Memory B cell (primary cell): ENCODE measurements around the gene NEURL2.
"Not testable (repeated sequence)": the region's sequence is repeated elsewhere in the genome, so short reads cannot be mapped to it uniquely, and the experiment has no call there.

Experiments used
- ATAC-seq: fragments of 150-1000 bp; cut with Tn5 transposase; 2 replicates; pipeline ENCODE4 v1.10.0; 2021; ENCODE audit warnings: low read depth, mild to moderate bottlenecking, moderate library complexity
- DNase-seq, 2 donors: peaks; one replicate each; pipeline ENCODE4 v3.0.0; 2022; ENCODE audit warnings: low spot score in 2 of 2
- H3K27ac Mint-ChIP-seq: one replicate; pipeline ENCODE4 v1.8.0; 2022; ENCODE audit warnings: mild to moderate bottlenecking, moderate library complexity, mixed read lengths
- H3K27me3 Mint-ChIP-seq: one replicate; pipeline ENCODE4 v1.8.0; 2022; ENCODE audit warnings: mixed read lengths
- H3K36me3 Mint-ChIP-seq: one replicate; pipeline ENCODE4 v1.8.0; 2022; ENCODE audit warnings: mild to moderate bottlenecking, mixed read lengths
- H3K4me1 Mint-ChIP-seq: one replicate; pipeline ENCODE4 v1.8.0; 2022; ENCODE audit warnings: mixed read lengths
- H3K4me3 Mint-ChIP-seq: one replicate; pipeline ENCODE4 v1.8.0; 2022; ENCODE audit warnings: mild to moderate bottlenecking, moderate library complexity, mixed read lengths
- H3K9me3 Mint-ChIP-seq: one replicate; pipeline ENCODE4 v1.8.0; 2022; ENCODE audit warnings: mixed read lengths

NEURL2 gene, protein sequence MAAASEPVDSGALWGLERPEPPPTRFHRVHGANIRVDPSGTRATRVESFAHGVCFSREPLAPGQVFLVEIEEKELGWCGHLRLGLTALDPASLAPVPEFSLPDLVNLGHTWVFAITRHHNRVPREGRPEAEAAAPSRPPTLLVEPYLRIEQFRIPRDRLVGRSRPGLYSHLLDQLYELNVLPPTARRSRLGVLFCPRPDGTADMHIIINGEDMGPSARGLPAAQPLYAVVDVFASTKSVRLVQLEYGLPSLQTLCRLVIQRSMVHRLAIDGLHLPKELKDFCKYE

DNA sequence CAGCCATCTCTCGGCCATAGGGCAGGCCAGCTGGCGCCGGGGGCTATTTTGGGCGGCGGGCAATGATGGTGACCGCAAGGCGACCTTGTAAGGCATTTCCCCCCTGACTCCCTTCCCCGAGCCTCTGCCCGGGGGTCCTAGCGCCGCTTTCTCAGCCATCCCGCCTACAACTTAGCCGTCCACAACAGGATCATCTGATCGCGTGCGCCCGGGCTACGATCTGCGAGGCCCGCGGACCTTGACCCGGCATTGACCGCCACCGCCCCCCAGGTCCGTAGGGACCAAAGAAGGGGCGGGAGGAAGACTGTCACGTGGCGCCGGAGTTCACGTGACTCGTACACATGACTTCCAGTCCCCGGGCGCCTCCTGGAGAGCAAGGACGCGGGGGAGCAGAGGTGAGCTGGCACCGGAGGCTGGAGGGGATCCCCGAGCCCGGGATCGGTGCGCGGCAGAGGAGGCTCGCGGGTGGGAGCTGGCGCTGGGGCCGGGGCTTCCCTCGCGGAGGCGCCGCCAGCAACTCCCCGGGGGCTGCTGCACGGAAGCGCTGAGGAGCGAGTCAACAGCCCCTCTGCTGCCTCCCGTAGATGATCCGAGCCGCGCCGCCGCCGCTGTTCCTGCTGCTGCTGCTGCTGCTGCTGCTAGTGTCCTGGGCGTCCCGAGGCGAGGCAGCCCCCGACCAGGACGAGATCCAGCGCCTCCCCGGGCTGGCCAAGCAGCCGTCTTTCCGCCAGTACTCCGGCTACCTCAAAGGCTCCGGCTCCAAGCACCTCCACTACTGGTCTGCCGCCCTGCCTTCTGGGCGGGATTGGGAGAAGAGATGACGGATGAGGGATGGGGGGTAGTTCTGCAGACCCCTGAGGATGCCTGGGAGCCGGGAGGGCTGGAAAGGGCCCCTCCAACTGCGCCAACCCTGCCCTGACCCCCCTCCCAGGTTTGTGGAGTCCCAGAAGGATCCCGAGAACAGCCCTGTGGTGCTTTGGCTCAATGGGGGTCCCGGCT is at the start of gene NEURL2, which contains the start of gene CTSA:
Gene NEURL2, minus strand, starts transcription at position 224 of the 999 bp plus-strand sequence. Its CDS starts 217 bp downstream, at position 7.
Gene CTSA, plus strand, starts transcription at position 351 of the 999 bp plus-strand sequence. Its CDS starts 234 bp downstream, at position 585.
- ATAC-seq = peak; percentile 88
- H3K4me1 Mint-ChIP-seq = peaks cover 25% of the 10 kb centered on the region
- peak within 1 kb of the TSS; percentile 91 for H3K27ac Mint-ChIP-seq
- no peaks in the 10 kb centered on the region for H3K9me3 Mint-ChIP-seq
- H3K4me3 Mint-ChIP-seq = peak within 1 kb of the TSS; percentile 93
- H3K36me3 Mint-ChIP-seq = peaks cover 4% of the 10 kb centered on the region
- peak; percentile 76 to 82 for DNase-seq
- H3K27me3 Mint-ChIP-seq = no peaks in the 10 kb centered on the region

DNA sequence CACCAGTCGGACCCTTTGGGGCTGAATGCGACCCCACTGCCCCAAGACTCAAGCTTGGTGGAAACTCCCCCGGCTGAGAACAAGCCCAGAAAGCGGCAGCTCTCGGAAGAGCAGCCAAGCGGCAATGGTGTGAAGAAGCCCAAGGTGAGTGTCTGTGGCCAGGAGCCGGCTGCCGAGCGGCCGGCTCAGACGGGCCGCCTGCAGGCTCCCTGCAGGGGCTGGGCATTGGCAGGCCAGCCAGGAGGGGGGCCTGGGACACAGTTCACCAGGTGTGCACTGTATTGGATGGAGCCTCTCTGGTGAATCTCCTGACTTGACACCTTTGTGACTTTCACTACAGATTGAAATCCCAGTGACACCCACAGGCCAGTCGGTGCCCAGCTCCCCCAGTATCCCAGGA is 49.5 kb upstream of the NEURL2 start:
- H3K9me3 Mint-ChIP-seq = no peaks in the 10 kb centered on the region
- peaks cover 31% of the 10 kb centered on the region for H3K36me3 Mint-ChIP-seq
- peaks cover 5% of the 10 kb centered on the region for H3K4me1 Mint-ChIP-seq
- ATAC-seq (no peak), DNase-seq (no peak)
- H3K27ac Mint-ChIP-seq = no peak overlapping the region
- H3K4me3 Mint-ChIP-seq = no peak overlapping the region
- no peaks in the 10 kb centered on the region for H3K27me3 Mint-ChIP-seq

DNA sequence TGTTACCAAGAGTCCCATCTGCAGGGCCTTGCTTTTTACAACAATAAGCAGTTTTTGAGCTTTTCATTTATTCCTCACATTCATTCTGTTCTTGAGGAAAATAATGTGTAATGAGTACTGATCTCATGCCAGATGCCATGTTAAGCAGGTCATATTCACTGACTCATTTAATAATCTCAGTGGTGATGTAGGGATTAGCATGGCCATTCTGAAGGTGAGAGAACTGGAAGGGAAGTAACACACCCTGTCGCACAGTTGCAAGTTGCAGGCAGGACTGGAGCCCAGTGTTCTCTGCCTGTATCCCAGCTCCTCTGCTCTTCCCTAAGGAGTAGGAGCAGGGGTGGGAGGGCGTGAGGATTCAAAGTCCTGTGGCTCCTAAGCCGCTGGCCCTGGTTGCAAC is 49.0 kb upstream of the NEURL2 start:
- Mint-ChIP-seq H3K27ac (no peak overlapping the region), H3K4me1 (peaks cover 5% of the 10 kb centered on the region), H3K27me3 (no peaks in the 10 kb centered on the region), H3K9me3 (no peaks in the 10 kb centered on the region), H3K36me3 (peaks cover 31% of the 10 kb centered on the region), H3K4me3 (no peak overlapping the region)
- no peak for ATAC-seq
- DNase-seq = no peak

DNA sequence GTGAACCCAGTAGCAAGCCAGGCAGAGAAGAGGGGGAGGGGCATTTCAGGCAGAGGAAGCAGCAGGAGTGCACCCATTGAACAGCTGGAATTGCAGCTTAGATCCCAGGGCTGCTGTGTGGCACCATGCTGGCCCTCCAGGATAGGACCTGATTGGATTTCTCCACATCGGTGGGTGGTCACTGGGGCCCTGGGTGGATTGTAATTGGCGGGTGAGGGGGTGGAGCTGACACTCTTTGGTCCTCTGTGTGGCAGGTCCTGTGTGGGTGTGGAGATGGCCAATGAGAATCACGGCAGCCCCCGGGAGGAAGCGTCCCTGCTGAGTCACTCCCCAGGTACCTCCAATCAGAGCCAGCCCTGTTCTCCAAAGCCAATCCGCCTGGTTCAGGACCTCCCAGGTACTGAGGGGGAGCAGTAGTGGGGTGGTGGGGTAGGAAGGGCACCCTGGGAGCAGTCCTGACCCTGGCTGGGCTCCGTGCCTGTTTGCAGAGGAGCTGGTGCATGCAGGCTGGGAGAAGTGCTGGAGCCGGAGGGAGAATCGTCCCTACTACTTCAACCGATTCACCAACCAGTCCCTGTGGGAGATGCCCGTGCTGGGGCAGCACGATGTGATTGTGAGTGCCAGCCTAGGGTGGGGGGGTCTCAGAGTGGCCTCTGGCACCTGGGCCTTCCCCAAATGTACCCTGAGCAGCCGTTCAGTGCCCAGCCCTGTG is 47.9 kb upstream of the NEURL2 start:
- Mint-ChIP-seq H3K4me1 (peaks cover 5% of the 10 kb centered on the region), H3K27ac (no peak overlapping the region), H3K27me3 (no peaks in the 10 kb centered on the region), H3K36me3 (peaks cover 22% of the 10 kb centered on the region), H3K9me3 (no peaks in the 10 kb centered on the region), H3K4me3 (no peak overlapping the region)
- DNase-seq (no peak), ATAC-seq (no peak)

DNA sequence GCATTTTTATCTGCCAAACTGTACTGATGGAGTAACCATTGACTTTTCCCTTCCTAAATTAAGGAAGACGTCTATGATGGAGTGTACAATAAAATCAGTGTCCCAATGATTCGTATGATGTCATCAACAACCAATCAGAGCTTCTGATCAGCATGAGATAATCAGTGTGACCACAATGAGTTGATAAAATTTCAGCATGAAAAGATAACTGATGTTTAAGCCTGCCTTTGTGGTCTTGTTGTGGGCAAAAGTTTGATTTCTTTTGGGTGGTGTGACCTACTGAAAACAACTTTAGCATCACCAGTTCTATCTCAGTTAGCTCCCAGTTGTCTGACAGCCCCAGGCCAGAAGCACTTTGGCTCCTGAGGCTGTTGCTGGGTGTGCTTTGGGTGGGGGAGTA is 46.8 kb upstream of the NEURL2 start:
- H3K4me1 Mint-ChIP-seq = peaks cover 5% of the 10 kb centered on the region
- no peaks in the 10 kb centered on the region for H3K27me3 Mint-ChIP-seq
- no peaks in the 10 kb centered on the region for H3K9me3 Mint-ChIP-seq
- H3K27ac Mint-ChIP-seq = peak overlapping the region; percentile 32
- H3K36me3 Mint-ChIP-seq = peaks cover 17% of the 10 kb centered on the region
- DNase-seq (no peak), ATAC-seq (no peak)
- H3K4me3 Mint-ChIP-seq = no peak overlapping the region

DNA sequence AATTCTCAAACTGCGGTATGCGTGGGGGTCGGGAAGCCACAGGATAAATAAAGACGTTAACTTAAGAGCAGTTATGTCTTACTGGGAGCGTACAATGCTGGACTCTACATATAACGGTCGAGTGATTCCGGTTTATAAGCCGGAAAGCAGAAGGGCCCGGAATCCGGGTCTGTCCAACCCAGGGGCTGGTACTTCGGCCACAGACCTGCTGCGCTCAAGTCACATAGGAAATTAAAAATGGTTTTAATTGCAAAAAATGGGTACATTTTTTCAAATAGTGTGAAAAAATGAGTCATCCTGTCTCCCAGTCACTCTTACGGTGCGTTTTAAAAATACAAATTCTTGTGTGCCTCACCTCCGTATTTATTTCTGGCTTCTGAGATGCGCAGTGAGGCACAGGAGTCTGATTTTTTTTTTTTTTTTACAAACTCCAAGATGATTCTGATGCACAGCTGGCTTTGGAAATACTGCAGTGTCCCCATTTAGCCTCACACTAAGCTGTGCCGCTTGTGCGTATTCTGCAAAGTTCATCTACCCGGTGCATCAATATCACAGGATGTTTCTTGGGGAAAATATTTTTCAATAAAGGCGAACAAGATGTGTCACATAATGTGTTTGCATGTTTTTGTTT is 44.5 kb upstream of the NEURL2 start:
- Mint-ChIP-seq H3K9me3 (no peaks in the 10 kb centered on the region), H3K27me3 (no peaks in the 10 kb centered on the region), H3K4me1 (peaks cover 5% of the 10 kb centered on the region), H3K36me3 (peaks cover 17% of the 10 kb centered on the region), H3K4me3 (peak overlapping the region; percentile 93), H3K27ac (peak overlapping the region; percentile 98)
- ATAC-seq (no peak), DNase-seq (no peak)

DNA sequence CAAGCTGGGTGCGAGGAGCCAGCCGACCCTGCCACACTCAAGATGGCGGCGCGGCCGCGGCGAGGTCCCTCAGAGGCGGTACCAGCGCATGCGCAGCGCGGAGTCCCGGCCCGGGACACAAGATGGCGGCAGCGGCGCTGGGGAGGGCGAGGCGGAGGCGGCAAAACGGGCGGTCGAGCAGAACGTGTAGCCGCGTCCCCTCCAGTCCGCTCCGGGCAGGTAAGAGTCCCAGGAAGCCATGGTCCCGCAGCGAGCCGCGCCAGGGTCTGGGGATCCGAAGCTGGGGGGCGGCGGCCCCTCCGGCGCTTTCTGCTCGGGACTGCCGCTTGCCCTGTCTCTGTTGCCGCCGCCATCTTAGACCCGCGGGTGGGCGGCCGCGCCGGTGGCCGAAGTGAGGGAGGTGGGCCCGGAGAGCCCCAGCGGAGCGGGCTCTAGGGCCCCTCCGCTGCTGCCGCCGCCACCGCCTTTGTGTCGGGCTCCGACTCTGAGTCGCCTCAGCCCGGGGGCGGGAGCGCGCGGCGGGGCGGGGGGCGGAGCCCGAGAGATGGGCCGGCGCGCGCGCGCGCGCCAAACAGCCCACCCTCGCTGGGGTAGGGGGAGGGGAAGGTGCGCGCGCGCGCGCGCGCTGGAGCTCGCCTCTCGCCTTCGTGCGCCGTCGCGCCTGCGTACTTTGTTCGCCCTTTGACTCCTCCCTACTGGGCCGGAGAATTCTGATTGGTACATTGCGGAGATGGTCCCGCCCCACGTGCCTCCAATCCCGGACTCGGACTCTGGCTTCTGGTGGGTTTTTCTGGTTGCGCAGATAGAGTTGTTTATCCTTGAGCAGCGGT is 43.8 kb upstream of the NEURL2 start, which contains the start of gene PCIF1:
Gene PCIF1, plus strand, starts transcription at position 98 of the 830 bp plus-strand sequence. CDS start 4,317 bp downstream, outside the sequence.
- peak within 1 kb of the TSS; percentile 97 for H3K4me3 Mint-ChIP-seq
- peak within 1 kb of the TSS; percentile 98 for H3K27ac Mint-ChIP-seq
- DNase-seq (peak; percentile 98 to 99), ATAC-seq (peak; percentile 80)
- H3K9me3 Mint-ChIP-seq = no peaks in the 10 kb centered on the region
- no peaks in the 10 kb centered on the region for H3K27me3 Mint-ChIP-seq
- peaks cover 17% of the 10 kb centered on the region for H3K36me3 Mint-ChIP-seq
- H3K4me1 Mint-ChIP-seq = peaks cover 5% of the 10 kb centered on the region

DNA sequence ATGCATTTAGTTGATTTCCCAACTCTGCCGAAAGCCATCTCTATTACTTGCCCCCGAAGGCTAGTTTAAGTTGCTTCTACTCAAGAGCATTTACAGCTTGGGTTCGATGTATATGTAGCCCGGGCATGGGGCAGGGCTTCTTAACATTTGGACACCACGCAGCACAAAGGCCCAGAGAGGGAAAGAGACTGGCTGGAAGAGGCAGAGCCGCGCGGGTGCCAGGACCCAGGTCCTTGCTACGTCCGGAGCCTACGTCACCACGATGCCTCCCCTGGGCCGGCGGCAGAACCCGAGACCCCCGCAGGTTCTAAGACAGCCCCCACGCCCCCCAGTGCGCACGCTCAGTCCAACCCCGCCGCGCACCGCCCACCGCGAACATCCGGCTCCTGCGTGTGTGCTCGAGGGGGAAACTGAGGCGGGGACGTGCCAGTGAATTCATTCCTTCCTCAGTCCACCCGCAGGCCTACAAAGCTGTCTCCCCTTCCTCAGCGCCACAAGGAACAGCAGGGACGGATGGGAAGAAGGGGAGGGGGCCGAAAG is 43.1 kb upstream of the NEURL2 start:
- DNase-seq (peak in 1 of 2 donors; percentile 36), ATAC-seq (peak; percentile 2)
- H3K27me3 Mint-ChIP-seq = no peaks in the 10 kb centered on the region
- H3K9me3 Mint-ChIP-seq = no peaks in the 10 kb centered on the region
- peak overlapping the region; percentile 97 for H3K4me3 Mint-ChIP-seq
- peaks cover 3% of the 10 kb centered on the region for H3K4me1 Mint-ChIP-seq
- H3K36me3 Mint-ChIP-seq = peaks cover 11% of the 10 kb centered on the region
- H3K27ac Mint-ChIP-seq = peak overlapping the region; percentile 98

DNA sequence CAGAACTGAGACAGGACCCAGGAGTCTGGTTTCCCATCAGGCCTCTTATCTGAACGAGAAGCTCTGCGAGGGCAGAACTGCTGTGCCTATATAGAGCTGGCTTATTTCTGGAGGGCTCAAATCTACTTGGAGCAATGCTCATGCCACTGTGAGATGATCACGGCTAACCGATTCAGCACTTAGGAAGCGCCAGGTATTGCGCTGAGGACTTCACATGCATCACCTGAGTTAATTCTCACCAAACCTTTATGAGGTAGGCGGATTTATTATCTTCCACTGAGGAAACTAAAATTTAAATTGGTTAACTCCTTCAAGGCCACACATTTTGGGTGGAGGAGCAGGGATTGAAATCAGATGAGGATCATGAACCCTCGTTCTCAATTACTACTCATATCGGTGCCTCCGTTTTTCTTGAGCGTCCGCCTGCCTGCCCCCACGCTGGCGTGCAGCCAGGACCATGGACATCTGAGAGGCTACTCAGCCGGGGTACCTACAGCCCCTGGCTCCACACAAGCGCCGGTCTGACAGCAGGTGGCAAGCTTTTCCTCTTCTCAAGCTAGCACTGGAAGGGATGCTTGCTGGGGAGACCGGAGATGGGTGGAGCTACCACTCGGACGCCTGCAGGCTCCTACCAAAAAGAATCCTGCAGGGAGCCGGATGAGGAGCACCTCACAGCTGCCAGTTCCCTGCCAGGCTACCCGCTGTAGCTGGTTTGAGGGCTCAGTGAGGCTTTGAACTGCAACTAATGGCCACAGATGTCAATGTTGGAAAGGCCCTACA is 42.4 kb upstream of the NEURL2 start:
- Mint-ChIP-seq H3K9me3 (no peaks in the 10 kb centered on the region), H3K27ac (peak overlapping the region; percentile 98), H3K27me3 (no peaks in the 10 kb centered on the region), H3K36me3 (peaks cover 6% of the 10 kb centered on the region), H3K4me3 (peak overlapping the region; percentile 97), H3K4me1 (peaks cover 3% of the 10 kb centered on the region)
- DNase-seq (peak in 1 of 2 donors; percentile 34), ATAC-seq (no peak)

DNA sequence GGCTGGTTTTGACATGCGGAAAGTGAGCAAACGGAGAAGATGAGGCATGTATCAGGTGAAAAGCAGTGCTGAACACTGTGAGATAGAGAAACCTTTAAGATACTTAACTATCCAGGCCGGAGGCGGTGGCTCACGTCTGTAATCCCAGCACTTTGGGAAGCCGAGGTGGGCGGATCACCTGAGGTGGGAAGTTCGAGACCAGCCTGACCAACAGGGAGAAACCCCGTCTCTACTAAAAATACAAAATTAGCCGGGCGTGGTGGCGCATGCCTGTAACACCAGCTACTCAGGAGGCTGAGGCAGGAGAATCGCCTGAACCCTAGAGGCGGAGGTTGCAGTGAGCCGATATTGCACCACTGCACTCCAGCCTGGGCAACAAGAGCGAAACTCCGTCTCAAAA is 40.7 kb upstream of the NEURL2 start:
- H3K36me3 Mint-ChIP-seq, H3K27me3 Mint-ChIP-seq, ATAC-seq, H3K27ac Mint-ChIP-seq, H3K4me1 Mint-ChIP-seq, H3K4me3 Mint-ChIP-seq, H3K9me3 Mint-ChIP-seq, DNase-seq: not testable (repeated sequence)

DNA sequence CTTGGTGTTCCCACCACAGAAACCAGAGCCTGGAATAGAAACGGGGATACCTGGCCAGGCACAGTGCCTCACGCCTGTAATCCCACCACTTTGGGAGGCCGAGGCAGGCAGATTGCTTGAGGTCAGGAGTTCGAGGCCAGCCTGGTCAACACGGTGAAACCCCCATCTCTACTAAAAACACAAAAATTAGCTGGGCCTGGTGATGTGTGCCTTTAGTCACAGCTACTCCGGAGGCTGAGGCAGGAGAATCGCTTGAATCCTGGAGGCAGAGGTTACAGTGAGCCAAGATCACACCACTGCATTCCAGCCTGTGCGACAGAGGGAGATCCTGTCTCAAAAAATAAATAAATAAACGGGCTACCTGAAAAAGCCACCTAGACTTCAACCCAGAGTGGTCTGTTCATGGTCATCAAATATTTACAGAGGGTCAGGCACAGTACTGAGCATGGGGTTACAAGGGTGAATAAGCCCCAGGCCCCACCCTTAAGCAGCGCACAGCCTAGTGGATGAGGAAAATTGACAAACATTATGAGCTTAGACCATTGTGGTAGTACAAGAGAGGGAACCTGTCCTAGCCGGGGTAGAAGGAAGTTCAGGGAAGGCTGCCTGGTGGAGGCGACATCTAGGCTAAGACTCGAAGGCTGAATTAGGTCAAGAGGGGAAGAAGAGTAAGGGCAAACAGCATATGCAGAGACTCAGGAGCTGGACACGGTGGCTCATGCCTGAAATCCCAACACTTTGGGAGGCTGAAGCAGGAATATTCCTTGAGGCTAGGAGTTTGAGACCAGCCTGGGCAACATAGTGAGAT is 36.3 kb upstream of the NEURL2 start:
- no peak overlapping the region for H3K4me3 Mint-ChIP-seq
- no peaks in the 10 kb centered on the region for H3K27me3 Mint-ChIP-seq
- no peaks in the 10 kb centered on the region for H3K4me1 Mint-ChIP-seq
- DNase-seq (no peak), ATAC-seq (no peak)
- H3K9me3 Mint-ChIP-seq = no peaks in the 10 kb centered on the region
- no peak overlapping the region for H3K27ac Mint-ChIP-seq
- no peaks in the 10 kb centered on the region for H3K36me3 Mint-ChIP-seq
